AG04449 (cell line): ENCODE measurements around the gene MXRA8.

ENCODE experiments used
- CTCF ChIA-PET: fragments of 350-600 bp; formaldehyde crosslinking; extraction: SDS; loops from one replicate; lab custom pipeline; 2021; ENCODE audit warnings: antibody characterized with exemption; lab: Yijun Ruan, JAX
- POLR2A ChIA-PET: fragments of 400-600, 350-600 bp; formaldehyde crosslinking; extraction: SDS; loops from one replicate; lab custom pipeline; 2020; ENCODE audit warnings: antibody characterized with exemption, inconsistent platforms; lab: Yijun Ruan, JAX
- DNase-seq: peaks from one replicate; pipeline ENCODE4 v3.0.0-alpha.2; 2010; ENCODE audit warnings: low read depth, low spot score
- H3K4me3 ChIP-seq: 2 replicates; pipeline ENCODE4 v1.5.1; 2011; ENCODE audit warnings: low read depth, mild to moderate bottlenecking, control low read depth, low read length
- CTCF ChIP-seq: IDR thresholded peaks from one replicate; pipeline ENCODE4 v1.5.1; 2011; ENCODE audit warnings: mild to moderate bottlenecking, moderate library complexity, low read length, control low read depth, inconsistent platforms; ENCODE audit not compliant: insufficient read depth; ENCODE audit errors: missing control alignments

Gene MXRA8

GRCh38 chr1:1304331-1305299 is 53.7 kb downstream of the MXRA8 start:
- POLR2A ChIA-PET: interaction anchor here (0.6 to 1.3 kb wide), 5 partner anchors 10 to 71 kb away, joined by 3 to 4 read pairs (median 4); partner anchors contain the start of gene AURKAIP1
- DNase-seq: no peak
- peak overlapping the region; percentile 68 for H3K4me3 ChIP-seq
- CTCF ChIA-PET: interaction anchor here (0.9 to 2.1 kb wide), 7 partner anchors 14 to 183 kb away, joined by 3 to 16 read pairs (median 4); partner anchors contain the start of gene UBE2J2
- no peak for TF ChIP-seq CTCF

- H3K4me3 ChIP-seq: no peak overlapping the region
- ChIA-PET CTCF (interaction anchor here (1.1 to 2.1 kb wide), 3 partner anchors 13 to 182 kb away, joined by 5 to 16 read pairs (median 5); no protein-coding TSS in a partner anchor), POLR2A (no interaction called here)
- TF ChIP-seq CTCF: no peak
- DNase-seq: no peak
Measured at GRCh38 chr1:1303736-1304135, 54.6 kb downstream of the MXRA8 start.

- TF ChIP-seq CTCF: no peak
Measured at GRCh38 chr1:1302951-1303509, 55.3 kb downstream of the MXRA8 start.

More at GRCh38 chr1:1302951-1303509, 55.3 kb downstream of the MXRA8 start:
- ChIA-PET CTCF (interaction anchor here (0.8 to 1.5 kb wide), 3 partner anchors 12 to 181 kb away, joined by 3 to 5 read pairs (median 5); no protein-coding TSS in a partner anchor), POLR2A (interaction anchor here (0.7 kb wide), 1 partner anchor 129 kb away, joined by 3 read pairs; no protein-coding TSS in a partner anchor)
- DNase-seq: no peak
- no peak overlapping the region for H3K4me3 ChIP-seq
